NOMO-1 treated with DMSO at 0.1 percent for 48 hours (cell line): ENCODE results near the gene RASA3.
"Not testable (repeated sequence)": the region's sequence is repeated elsewhere in the genome, so short reads cannot be mapped to it uniquely, and the experiment has no call there.

ENCODE experiments used
- DNase-seq: peaks from one replicate; lab custom pipeline; 2025; ENCODE audit not compliant: unreplicated experiment; lab: John Stamatoyannopoulos, UW

Gene RASA3

GRCh38 chr13:114127473-114128347 lies 4.7 kb downstream of the RASA3 start:
- no peak for DNase-seq

DNA sequence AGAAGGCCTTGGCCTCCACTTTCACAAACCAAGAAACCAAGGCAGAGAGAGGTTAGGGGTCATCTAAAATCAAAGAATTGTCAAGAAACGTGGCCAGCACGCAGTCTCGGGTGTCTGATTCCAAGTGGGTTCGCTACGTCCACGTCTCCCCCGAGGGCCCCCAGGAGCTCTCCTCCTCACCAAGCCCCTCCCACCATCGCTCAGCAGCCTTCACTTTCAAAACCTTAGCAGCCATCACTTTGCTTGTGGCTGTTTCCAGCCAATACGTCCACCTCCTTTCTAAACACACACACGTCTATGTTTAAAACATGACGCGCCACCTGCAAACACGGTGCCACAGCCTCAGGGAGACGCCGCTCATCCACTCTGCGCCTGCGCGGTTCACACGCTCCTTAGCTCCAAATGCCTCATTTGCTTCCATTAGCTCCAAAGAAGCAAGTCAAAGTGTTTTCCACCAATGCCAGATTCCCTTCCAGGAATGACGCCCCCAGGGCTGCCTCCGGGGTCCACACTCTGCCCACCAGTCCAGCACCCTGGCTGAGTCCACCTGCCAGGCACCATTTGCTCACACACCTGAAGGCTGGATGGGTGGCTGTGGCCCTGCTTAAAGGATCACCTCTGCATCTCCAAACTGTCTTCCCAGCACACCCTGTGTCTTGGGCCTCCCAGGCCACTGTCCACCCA lies 5.5 kb downstream of the RASA3 start:
- DNase-seq: no peak

- DNase-seq: not testable (repeated sequence)
These were observed 6.3 kb downstream of the RASA3 start for GRCh38 chr13:114126086-114126485.

DNA sequence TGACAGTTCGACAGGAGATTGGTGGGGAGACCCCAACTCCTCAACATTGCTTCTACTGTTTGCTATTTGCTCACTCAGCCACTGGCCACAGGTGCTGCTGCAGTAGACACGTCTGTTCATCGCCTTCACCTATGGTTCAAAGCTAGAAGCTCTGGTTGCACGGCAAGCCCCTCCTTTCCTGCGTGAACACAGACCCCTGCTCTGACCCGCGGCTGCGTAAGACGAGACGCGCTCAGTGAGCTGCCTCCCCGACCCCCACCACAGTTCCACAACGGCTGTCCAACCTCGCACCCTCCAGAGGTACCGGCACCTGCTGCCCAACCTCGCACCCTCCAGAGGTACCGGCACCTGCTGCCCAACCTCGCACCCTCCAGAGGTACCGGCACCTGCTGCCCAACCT lies 6.8 kb downstream of the RASA3 start:
- DNase-seq: no peak

GRCh38 chr13:114124921-114125320 lies 7.5 kb downstream of the RASA3 start:
- DNase-seq: peak; percentile 23

DNA sequence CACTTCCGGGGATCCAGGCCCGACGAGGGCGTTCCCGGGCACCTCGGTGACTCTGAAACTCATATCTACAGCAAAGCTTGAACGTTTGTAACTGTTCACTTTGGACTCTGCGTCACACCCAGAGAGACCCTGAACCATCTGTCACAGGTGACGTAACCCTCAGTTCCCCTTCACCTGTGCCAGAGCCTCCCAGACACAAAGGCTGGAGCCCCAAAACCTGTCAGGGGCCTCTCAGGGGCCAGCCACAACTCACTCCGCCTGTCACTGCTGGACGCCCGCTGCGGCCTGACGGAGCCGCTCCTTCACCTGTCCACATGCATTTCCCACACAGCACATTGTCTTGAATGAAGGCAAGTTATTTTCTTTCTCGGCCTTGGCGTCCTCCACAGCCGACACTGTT lies 8.0 kb downstream of the RASA3 start:
- DNase-seq: no peak

DNA sequence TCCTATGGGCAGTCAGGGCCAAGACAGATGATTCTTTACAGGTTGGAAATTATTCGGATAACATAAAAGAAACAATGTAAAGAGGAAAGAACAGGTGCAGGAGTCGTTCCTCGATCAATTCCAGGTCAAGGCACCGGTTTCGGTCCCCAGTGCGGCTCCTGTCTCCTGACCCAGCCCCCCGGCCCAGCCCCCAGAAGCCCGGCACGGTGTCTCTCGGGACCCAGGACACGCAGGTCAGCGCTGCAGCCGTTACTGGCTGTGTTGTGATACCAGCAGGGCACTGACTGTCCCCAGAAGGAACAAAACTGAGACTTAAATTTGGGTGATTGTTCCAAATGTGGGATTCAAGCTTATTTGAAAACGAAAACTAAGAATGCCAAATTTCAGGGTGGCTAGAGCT lies 8.5 kb downstream of the RASA3 start:
- no peak for DNase-seq

DNA sequence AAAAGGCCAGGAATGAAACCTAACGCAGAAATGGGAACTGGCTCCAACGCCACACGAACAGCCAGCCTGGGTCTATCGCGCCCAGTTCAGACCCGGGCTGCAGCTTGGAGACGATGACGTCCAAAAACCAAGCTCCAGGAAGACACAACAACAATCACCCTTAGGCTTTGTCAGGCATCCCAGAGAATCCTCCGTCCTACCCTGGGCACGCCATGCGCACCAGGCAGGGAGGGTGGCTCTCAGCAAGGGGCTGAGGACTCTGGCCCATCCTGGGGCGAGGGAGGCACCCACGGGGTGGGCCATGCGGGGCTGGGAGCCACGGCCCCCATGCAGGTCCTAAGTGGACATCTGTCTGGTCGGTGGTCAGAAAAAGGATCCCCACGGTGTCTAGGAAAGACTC lies 9.0 kb downstream of the RASA3 start:
- no peak for DNase-seq

DNA sequence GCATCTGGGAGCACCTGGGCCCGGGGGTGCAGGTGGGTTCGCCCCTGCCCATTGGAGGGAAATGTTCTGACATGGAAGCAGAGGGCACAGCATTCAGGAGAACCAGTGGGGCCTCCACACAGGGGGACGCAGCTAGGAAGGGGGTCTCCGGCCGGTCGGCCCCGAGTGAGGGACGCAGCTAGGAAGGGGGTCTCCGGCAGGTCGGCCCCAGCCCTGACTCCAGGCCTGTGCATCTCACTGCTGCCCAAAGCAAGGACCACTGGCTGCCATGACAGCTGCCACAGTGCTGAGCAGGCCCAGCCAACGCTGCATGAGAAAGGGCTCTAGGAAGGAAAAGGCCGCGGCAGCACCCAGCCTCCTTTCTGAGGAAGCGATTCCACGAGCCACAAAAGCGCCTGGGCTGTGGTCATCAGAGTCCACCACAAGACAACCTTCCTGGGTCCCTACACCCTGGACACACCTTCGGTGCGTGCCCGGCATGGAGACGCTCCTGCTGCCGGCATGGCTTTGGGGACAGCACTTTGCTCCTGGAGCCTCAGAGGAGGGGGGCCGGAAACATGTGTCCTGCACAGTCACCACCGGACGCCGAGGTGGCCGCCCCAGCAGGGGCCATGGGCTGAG lies 9.7 kb downstream of the RASA3 start:
- DNase-seq: no peak

GRCh38 chr13:114122127-114122511 lies 10.3 kb downstream of the RASA3 start:
- DNase-seq: no peak

DNA sequence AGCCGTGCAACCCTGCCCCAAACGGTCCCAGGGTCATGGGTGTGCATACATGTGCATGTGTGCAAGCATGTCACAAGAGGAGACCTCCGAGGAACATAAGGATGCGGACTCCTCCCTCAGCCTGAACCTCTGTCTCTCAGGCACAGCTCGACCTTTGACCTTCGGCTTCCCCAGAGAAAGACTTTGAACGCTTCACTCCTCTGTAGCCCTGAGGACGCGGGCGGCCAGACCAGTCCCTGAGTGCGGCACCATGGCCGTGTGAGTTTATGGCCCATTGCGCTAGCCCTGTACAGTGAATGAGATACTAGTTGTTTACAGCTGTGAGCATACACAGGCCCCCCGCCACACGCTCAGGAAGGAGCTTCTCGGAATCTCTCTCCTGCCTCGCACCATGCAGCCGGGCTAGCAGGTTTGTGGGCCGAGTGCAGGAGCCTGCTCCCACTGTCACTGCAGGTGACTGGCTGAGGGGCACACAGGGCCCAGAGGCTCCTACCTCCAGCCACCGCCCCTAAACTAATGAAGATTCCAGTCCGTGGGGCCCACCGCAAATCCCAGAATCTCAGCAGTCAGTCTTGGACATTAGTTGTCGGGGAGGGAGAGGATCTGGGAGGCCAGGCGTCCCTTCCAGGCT lies 10.8 kb downstream of the RASA3 start:
- no peak for DNase-seq

DNA sequence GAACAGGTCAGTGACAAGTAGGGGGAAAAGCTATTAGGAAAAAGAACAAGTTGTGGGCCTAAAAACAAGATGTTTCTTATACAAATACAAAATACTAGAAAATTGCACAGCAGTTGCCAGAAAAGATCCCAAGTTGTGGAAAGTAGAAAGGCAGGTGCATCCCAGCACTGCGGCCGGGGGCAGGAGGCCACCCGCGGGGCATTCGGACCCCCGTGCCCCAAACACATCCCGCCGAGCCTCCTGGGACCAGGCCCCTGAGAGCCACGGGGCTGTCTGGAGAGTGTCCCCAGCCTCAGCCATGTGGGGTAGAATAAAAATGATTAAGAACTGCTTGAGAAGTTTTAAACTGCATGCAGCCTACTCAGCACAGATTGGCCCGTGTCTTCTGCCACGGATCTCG lies 11.4 kb downstream of the RASA3 start:
- DNase-seq: no peak

DNA sequence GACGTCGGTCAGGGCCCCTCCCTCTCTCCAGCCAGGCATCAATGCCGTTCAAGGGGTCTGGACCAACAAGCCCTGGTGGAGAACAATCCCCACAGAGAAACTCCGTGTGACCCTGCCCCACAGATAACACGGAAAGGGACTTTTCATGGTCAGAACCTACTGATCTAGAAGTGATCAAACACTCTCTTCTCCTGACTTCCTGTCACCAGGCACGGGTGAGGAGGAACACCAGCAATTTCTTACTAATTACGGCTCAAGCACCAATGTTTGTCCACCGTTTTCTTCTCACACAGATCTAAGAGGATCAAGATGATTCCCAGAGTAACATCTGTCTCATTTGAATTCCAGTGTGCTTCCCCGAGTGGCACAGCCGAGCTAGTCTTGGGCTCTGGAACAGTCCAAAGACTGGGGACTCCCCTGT lies 11.8 kb downstream of the RASA3 start:
- no peak for DNase-seq

DNA sequence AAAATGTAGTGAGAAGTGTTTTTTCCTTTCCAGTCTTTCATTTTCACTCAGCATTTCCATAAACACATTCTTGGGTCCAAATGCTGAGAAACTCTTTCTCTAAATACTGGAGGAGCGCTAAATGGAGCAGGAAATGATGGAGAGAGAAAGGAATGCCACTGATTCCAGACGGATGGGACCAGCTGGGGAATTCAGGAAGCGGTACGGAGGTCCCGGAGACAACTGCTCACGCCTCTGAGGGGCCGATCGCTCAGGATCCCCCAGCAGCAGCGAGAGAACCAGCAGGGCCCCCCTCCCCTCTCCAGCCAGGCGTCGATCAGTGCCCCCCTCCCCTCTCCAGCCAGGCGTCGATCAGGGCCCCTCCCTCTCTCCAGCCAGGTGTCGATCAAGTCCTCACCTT lies 13.2 kb downstream of the RASA3 start:
- DNase-seq: no peak

DNA sequence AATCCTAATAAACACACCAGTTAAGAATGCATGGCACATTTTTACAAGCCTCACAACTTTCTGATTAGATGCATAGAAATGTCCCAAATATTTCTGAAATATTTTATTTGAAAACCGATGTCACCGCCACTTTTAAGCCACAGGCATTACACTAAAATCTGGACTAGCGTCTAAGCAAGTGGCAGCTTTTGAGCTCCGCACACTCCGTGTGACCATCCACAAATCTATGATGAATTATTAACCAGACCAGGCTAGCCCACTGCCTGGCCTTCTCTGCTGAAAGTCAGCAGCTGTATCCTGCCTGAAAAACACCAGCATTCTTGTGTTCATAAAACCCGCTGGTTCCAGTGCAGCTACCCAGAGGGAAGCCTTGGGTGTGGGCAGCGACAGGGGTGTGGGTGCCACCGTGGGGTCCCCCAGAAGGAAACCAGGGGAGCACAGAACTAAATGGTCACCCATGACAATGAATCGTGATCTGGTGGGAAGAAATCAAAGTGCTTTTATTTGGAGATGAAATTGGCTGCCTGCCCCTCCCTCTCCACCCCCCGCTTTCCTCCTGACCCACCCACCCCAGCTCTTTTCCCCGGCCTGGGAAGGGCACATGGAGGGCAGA lies 13.8 kb downstream of the RASA3 start:
- DNase-seq: no peak

GRCh38 chr13:114118086-114118485 lies 14.3 kb downstream of the RASA3 start:
- DNase-seq: no peak

DNA sequence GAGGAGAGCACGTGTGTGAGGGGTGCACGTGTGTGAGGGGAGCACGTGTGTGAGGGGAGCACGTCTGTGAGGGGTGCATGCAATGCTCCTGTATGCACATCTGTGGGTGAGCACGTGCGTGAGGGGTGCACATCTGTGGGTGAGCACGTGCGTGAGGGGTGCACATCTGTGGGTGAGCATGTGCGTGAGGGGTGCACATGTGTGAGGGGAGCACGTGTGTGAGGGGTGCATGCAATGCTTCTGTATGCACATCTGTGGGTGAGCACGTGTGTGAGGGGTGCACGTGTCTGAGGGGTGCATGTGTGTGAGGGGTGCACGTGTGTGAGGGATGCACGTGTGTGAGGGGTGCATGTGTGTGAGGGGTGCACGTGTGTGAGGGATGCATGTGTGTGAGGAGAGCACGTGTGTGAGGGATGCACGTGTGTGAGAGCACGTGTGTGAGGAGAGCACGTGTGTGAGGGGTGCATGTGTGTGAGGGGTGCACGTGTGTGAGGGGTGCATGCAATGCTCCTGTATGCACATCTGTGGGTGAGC lies 15.0 kb downstream of the RASA3 start:
- DNase-seq: not testable (repeated sequence)

GRCh38 chr13:114116734-114117133 lies 15.7 kb downstream of the RASA3 start:
- DNase-seq: no peak

- DNase-seq: no peak
These were observed 16.6 kb downstream of the RASA3 start for GRCh38 chr13:114115796-114116195.

- DNase-seq: peak; percentile 93
These were observed 17.2 kb downstream of the RASA3 start for GRCh38 chr13:114115191-114115671.

GRCh38 chr13:114114666-114115065 lies 17.8 kb downstream of the RASA3 start:
- DNase-seq: not testable (repeated sequence)
